Measurements from ENCODE around the gene PARD3B. TPM values are rescaled to one million over a fixed set of nuclear protein-coding genes. Genes with fewer than 3 reads are reported as not detected.

Gene PARD3B
- total and polyA plus RNA-seq, 2 of the 8 experiments (the other 6 are each of a cell fraction or from before 2014, with no cell fraction given): 1.2 to 5.7 TPM

GRCh38 chr2:204824751-204825453, 279.6 kb downstream of the PARD3B start:
- Histone ChIP-seq H2AK5ac (ENCODE audit: low read depth, low read length) (no peak overlapping the region), H4K8ac (ENCODE audit: extremely low read depth, insufficient read depth, low read length) (no peak overlapping the region), H3K9ac (replicated peaks in 1 of 4; ENCODE audit: extremely low read depth in 1 of 4, low read depth in 3 of 4, low read length in 3 of 4) (no peak overlapping the region), H3K36me3 (ENCODE audit: control insufficient read depth in 2 of 4, insufficient read depth in 4 of 4, low read length in 3 of 4) (no peaks in the 10 kb centered on the region), H2BK15ac (ENCODE audit: low read length) (no peak overlapping the region), H3K4ac (replicated peaks; ENCODE audit: insufficient read length, low read depth, low read length) (no peak overlapping the region), H2BK12ac (ENCODE audit: low read depth, low read length) (no peak overlapping the region), H3K79me1 (ENCODE audit: low read depth, low read length) (no peaks in the 10 kb centered on the region), H3K79me2 (ENCODE audit: control insufficient read depth in 1 of 2, insufficient read depth in 2 of 2, low read length in 2 of 2) (no peaks in the 10 kb centered on the region), H3K4me3 (ENCODE audit: extremely low read depth in 1 of 4, insufficient read depth in 2 of 4, low read depth in 3 of 4, low read length in 4 of 4) (no peak overlapping the region), H4K91ac (replicated peaks; ENCODE audit: insufficient read length, low read length) (no peak overlapping the region), H3K27ac (ENCODE audit: low read depth, low read length) (no peak overlapping the region), H2BK120ac (replicated peaks; ENCODE audit: low read depth, low read length) (no peak overlapping the region), H2BK5ac (ENCODE audit: low read depth, low read length) (no peak overlapping the region), H2BK20ac (ENCODE audit: low read length) (no peak overlapping the region), H3K14ac (ENCODE audit: insufficient read length) (no peak overlapping the region), H2AFZ (ENCODE audit: low read length) (no peak overlapping the region), H3K4me1 (replicated peaks in 1 of 4; ENCODE audit: control insufficient read depth in 3 of 4, insufficient read depth in 4 of 4, low read length in 3 of 4) (no peaks in the 10 kb centered on the region), H3K9me3 (ENCODE audit: insufficient read depth in 2 of 2, low read depth in 1 of 2, low read length in 1 of 2) (no peaks in the 10 kb centered on the region), H4K5ac (ENCODE audit: insufficient read length, low read depth, low read length) (no peak overlapping the region), H3K23me2 (ENCODE audit: low read depth, low read length) (no peaks in the 10 kb centered on the region), H4K20me1 (replicated peaks in 1 of 2; ENCODE audit: control insufficient read depth in 1 of 2, insufficient read depth in 2 of 2, low read length in 2 of 2) (no peaks in the 10 kb centered on the region), H3K27me3 (replicated peaks in 1 of 4; ENCODE audit: control insufficient read depth in 3 of 4, extremely low read depth in 1 of 4, insufficient read depth in 3 of 4, low read length in 3 of 4) (no peaks in the 10 kb centered on the region), H3K4me2 (ENCODE audit: insufficient read depth in 1 of 2, low read depth in 2 of 2, low read length in 2 of 2) (no peak overlapping the region), H3K18ac (ENCODE audit: extremely low read depth, low read length) (no peak overlapping the region), H3K56ac (replicated peaks; ENCODE audit: insufficient read length, low read depth, low read length) (no peak overlapping the region), H3K23ac (ENCODE audit: insufficient read length) (no peak overlapping the region)
- ChIA-PET CTCF (ENCODE audit: partially characterized antibody) (interaction anchor here (0.6 to 1.8 kb wide), 5 partner anchors 8 to 753 kb away, joined by 3 to 5 read pairs (median 3); no protein-coding TSS in a partner anchor), POLR2A (ENCODE audit: partially characterized antibody) (no interaction called here)
- TF ChIP-seq CHD2 (IDR thresholded peaks at IDR 0.05; ENCODE audit: low read length) (no peak), FOSL1 (IDR thresholded peaks at IDR 0.05; ENCODE audit: insufficient read depth, low read depth, low read length) (no peak), SAP30 (IDR thresholded peaks at IDR 0.05; ENCODE audit: insufficient read depth, insufficient replicate concordance, low read length) (no peak), HDAC2 (IDR thresholded peaks at IDR 0.05; ENCODE audit: borderline replicate concordance in 1 of 2, low read depth in 2 of 2, low read length in 2 of 2) (no peak), ZNF274 (IDR thresholded peaks at IDR 0.05; ENCODE audit: borderline replicate concordance, extremely low read depth, low read length) (no peak), SP2 (IDR thresholded peaks at IDR 0.05; ENCODE audit: low read length) (no peak), KDM1A (IDR thresholded peaks at IDR 0.05; ENCODE audit: borderline replicate concordance, low read length) (no peak), GTF2F1 (IDR thresholded peaks at IDR 0.05; ENCODE audit: borderline replicate concordance, low read depth, low read length) (no peak), CBX8 (IDR thresholded peaks at IDR 0.05; ENCODE audit: borderline replicate concordance, low read depth, low read length) (no peak), KDM4A (IDR thresholded peaks at IDR 0.05; ENCODE audit: low read depth, low read length, severe bottlenecking) (no peak), POLR2A (IDR thresholded peaks at IDR 0.05; ENCODE audit: control extremely low read depth in 1 of 2, low read depth in 2 of 2, low read length in 2 of 2) (no peak), RNF2 (IDR thresholded peaks at IDR 0.05; ENCODE audit: borderline replicate concordance, low read depth, low read length, missing control alignments, poor library complexity, severe bottlenecking) (no peak), EZH2 (IDR thresholded peaks at IDR 0.05; ENCODE audit: low read depth, low read length, severe bottlenecking) (no peak)
- DNase-seq (ENCODE audit: low read depth in 1 of 2, low spot score in 2 of 2): no peak
- no peak for FAIRE-seq
- WGBS, 2 experiments (ENCODE audit: extremely low coverage in 1 of 2, insufficient coverage in 1 of 2, insufficient read length in 1 of 2, insufficient replicate concordance in 2 of 2, low coverage in 1 of 2, low lambda C conversion rate in 2 of 2, missing lambda C conversion rate in 1 of 2): 87% methylated on average over 5 of the region's 5 CpGs; no CpG with 5 or more reads in 1 of the 2 experiments

All from H1 (cell line).